ENCODE data around the gene ART5. TPM values are rescaled to one million over a fixed set of nuclear protein-coding genes. Genes with fewer than 3 reads are reported as not detected.

ART5 gene
- total and polyA plus RNA-seq, 2 donors (not counting 1 experiment from before 2014, with no cell fraction given): 0.50 TPM; not detected in 1

DNA sequence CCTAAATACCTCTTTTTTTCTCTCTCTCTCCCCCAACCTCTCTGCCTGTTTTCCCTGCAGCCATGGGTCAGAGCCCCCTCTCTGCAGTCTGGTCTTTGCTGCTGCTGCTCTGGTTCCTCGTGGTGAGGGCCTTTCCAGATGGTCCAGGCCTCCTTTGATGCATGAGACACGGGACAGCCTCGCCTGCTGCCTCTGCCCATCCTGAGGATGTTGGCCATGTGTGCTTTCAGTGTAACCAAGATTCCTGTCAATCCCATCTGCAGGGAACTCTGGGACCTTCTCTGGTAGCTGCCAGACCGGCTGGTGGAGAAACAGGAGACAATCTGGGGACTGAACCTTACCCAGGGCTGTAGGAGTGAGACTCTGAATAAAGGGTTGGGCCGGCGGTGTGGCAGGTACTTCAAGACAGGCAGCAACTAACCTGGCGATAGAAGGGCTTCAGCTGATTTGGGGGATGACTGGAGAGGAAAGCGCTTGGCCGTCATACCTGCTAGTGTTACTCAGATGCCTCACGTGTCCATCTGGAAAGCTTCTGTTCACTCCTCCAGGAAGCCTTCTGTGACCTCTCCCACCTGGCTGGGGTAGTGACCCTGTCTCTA, 22.3 kb upstream of the ART5 start:
- no peak overlapping the region for H3K4me3 ChIP-seq (replicated peaks in 1 of 4; ENCODE audit: control extremely low read depth in 1 of 4, insufficient read depth in 1 of 4, low read depth in 3 of 4, low read length in 4 of 4)
- H3K4me1 ChIP-seq (ENCODE audit: control insufficient read depth, extremely low read depth, insufficient read depth, low read length): no peaks in the 10 kb centered on the region
- no peaks in the 10 kb centered on the region for H3K9me3 ChIP-seq (ENCODE audit: control insufficient read depth, insufficient read depth, low read depth, low read length)
- H2AFZ ChIP-seq (ENCODE audit: low read length): no peak overlapping the region
- TF ChIP-seq EZH2 (IDR thresholded peaks at IDR 0.05; ENCODE audit: low read length, missing control alignments) (no peak), CTCF (conservative IDR thresholded peaks at IDR 0.05 in 1 of 2, IDR thresholded peaks at IDR 0.05 in 1 of 2; ENCODE audit: low read depth in 1 of 2, low read length in 2 of 2) (no peak)
- peaks cover 9% of the 10 kb centered on the region for H3K36me3 ChIP-seq (ENCODE audit: control insufficient read depth, insufficient read depth, low read length)
- no peak overlapping the region for H3K9ac ChIP-seq (ENCODE audit: insufficient read depth, low read length)
- no peak for DNase-seq (ENCODE audit: low read depth in 2 of 2)
- H4K20me1 ChIP-seq (ENCODE audit: control insufficient read depth, extremely low read depth, insufficient read depth, low read length): no peaks in the 10 kb centered on the region
- H3K27me3 ChIP-seq (ENCODE audit: control insufficient read depth, insufficient read depth, low read length): no peaks in the 10 kb centered on the region
- no peaks in the 10 kb centered on the region for H3K79me2 ChIP-seq (ENCODE audit: control insufficient read depth, insufficient read depth, low read length)
- no peak overlapping the region for H3K27ac ChIP-seq (ENCODE audit: insufficient read depth, low read length)
- H3K4me2 ChIP-seq (ENCODE audit: extremely low read depth, insufficient read depth, low read length): no peak overlapping the region

GRCh38 chr11:3662856-3663255, 21.1 kb upstream of the ART5 start:
- H3K9me3 ChIP-seq (ENCODE audit: control insufficient read depth, insufficient read depth, low read depth, low read length): no peaks in the 10 kb centered on the region
- no peak overlapping the region for H2AFZ ChIP-seq (ENCODE audit: low read length)
- no peak for DNase-seq (ENCODE audit: low read depth in 2 of 2)
- H4K20me1 ChIP-seq (ENCODE audit: control insufficient read depth, extremely low read depth, insufficient read depth, low read length): no peaks in the 10 kb centered on the region
- H3K36me3 ChIP-seq (ENCODE audit: control insufficient read depth, insufficient read depth, low read length): peaks cover 9% of the 10 kb centered on the region
- H3K9ac ChIP-seq (ENCODE audit: insufficient read depth, low read length): no peak overlapping the region
- H3K27ac ChIP-seq (ENCODE audit: insufficient read depth, low read length): no peak overlapping the region
- no peaks in the 10 kb centered on the region for H3K79me2 ChIP-seq (ENCODE audit: control insufficient read depth, insufficient read depth, low read length)
- no peak overlapping the region for H3K4me3 ChIP-seq (replicated peaks in 1 of 4; ENCODE audit: control extremely low read depth in 1 of 4, insufficient read depth in 1 of 4, low read depth in 3 of 4, low read length in 4 of 4)
- TF ChIP-seq CTCF (conservative IDR thresholded peaks at IDR 0.05 in 1 of 2, IDR thresholded peaks at IDR 0.05 in 1 of 2; ENCODE audit: low read depth in 1 of 2, low read length in 2 of 2) (no peak), EZH2 (IDR thresholded peaks at IDR 0.05; ENCODE audit: low read length, missing control alignments) (no peak)
- H3K4me1 ChIP-seq (ENCODE audit: control insufficient read depth, extremely low read depth, insufficient read depth, low read length): no peaks in the 10 kb centered on the region
- H3K27me3 ChIP-seq (ENCODE audit: control insufficient read depth, insufficient read depth, low read length): no peaks in the 10 kb centered on the region
- no peak overlapping the region for H3K4me2 ChIP-seq (ENCODE audit: extremely low read depth, insufficient read depth, low read length)

- peaks cover 3% of the 10 kb centered on the region for H3K36me3 ChIP-seq (ENCODE audit: control insufficient read depth, insufficient read depth, low read length)
- H2AFZ ChIP-seq (ENCODE audit: low read length): no peak overlapping the region
- H3K79me2 ChIP-seq (ENCODE audit: control insufficient read depth, insufficient read depth, low read length): no peaks in the 10 kb centered on the region
- H3K4me2 ChIP-seq (ENCODE audit: extremely low read depth, insufficient read depth, low read length): no peak overlapping the region
- no peak overlapping the region for H3K9ac ChIP-seq (ENCODE audit: insufficient read depth, low read length)
- no peak for DNase-seq (ENCODE audit: low read depth in 2 of 2)
- no peaks in the 10 kb centered on the region for H3K4me1 ChIP-seq (ENCODE audit: control insufficient read depth, extremely low read depth, insufficient read depth, low read length)
- H4K20me1 ChIP-seq (ENCODE audit: control insufficient read depth, extremely low read depth, insufficient read depth, low read length): no peaks in the 10 kb centered on the region
- H3K27me3 ChIP-seq (ENCODE audit: control insufficient read depth, insufficient read depth, low read length): no peaks in the 10 kb centered on the region
- no peaks in the 10 kb centered on the region for H3K9me3 ChIP-seq (ENCODE audit: control insufficient read depth, insufficient read depth, low read depth, low read length)
- no peak overlapping the region for H3K27ac ChIP-seq (ENCODE audit: insufficient read depth, low read length)
- TF ChIP-seq EZH2 (IDR thresholded peaks at IDR 0.05; ENCODE audit: low read length, missing control alignments) (no peak), CTCF (conservative IDR thresholded peaks at IDR 0.05 in 1 of 2, IDR thresholded peaks at IDR 0.05 in 1 of 2; ENCODE audit: low read depth in 1 of 2, low read length in 2 of 2) (no peak)
- no peak overlapping the region for H3K4me3 ChIP-seq (replicated peaks in 1 of 4; ENCODE audit: control extremely low read depth in 1 of 4, insufficient read depth in 1 of 4, low read depth in 3 of 4, low read length in 4 of 4)
Observed at GRCh38 chr11:3660960-3661359, 19.2 kb upstream of the ART5 start.

All from fibroblast of lung (primary cell).